Neural crest cell (in vitro differentiated cells): ENCODE measurements around the gene SEC31B. TPM values are rescaled to one million over a fixed set of nuclear protein-coding genes. Genes with fewer than 3 reads are reported as not detected.

ENCODE experiments used
- DNase-seq: peaks from one replicate; pipeline ENCODE4 v3.0.0; 2021; ENCODE audit warnings: low read depth, mixed read lengths, low spot score
- H3K27ac Mint-ChIP-seq: one replicate; pipeline ENCODE4 v1.8.0; 2021; ENCODE audit warnings: mild to moderate bottlenecking, mixed read lengths; ENCODE audit not compliant: unreplicated experiment
- H3K27me3 Mint-ChIP-seq: 2 replicates; pipeline ENCODE4 v1.8.0; 2021; ENCODE audit warnings: low read depth, mild to moderate bottlenecking, mixed read lengths
- H3K36me3 Mint-ChIP-seq: 2 replicates; pipeline ENCODE4 v1.8.0; 2021; ENCODE audit warnings: low read depth, mild to moderate bottlenecking, mixed read lengths
- H3K4me1 Mint-ChIP-seq: 2 replicates; pipeline ENCODE4 v1.8.0; 2021; ENCODE audit warnings: mixed read lengths
- H3K4me3 Mint-ChIP-seq: one replicate; pipeline ENCODE4 v1.8.0; 2021; ENCODE audit warnings: mild to moderate bottlenecking, mixed read lengths
- H3K9me3 Mint-ChIP-seq: 2 replicates; pipeline ENCODE4 v1.8.0; 2021; ENCODE audit warnings: mixed read lengths
- CTCF ChIP-seq: fragments of 200-600 bp; sonication (generic); conservative IDR thresholded peaks from 2 replicates; pipeline ENCODE4 v1.5.0; 2021; ENCODE audit warnings: antibody characterized with exemption, mild to moderate bottlenecking
- total RNA-seq: library from RNA; stranded (reverse); gene quantifications from 2 replicates; pipeline ENCODE4 v1.2.1, GENCODE V29; 2021

Gene SEC31B
- total RNA-seq, 1 donor from 2014 or later: 18.1 TPM

- H3K4me1 Mint-ChIP-seq: peaks cover 15% of the 10 kb centered on the region
- no peak for TF ChIP-seq CTCF
- no peaks in the 10 kb centered on the region for H3K27me3 Mint-ChIP-seq
- peaks cover 26% of the 10 kb centered on the region for H3K36me3 Mint-ChIP-seq
- H3K9me3 Mint-ChIP-seq: no peaks in the 10 kb centered on the region
- DNase-seq: no peak
- H3K27ac Mint-ChIP-seq: no peak overlapping the region
- H3K4me3 Mint-ChIP-seq: no peak overlapping the region
These were observed 21.6 kb downstream of the SEC31B start for GRCh38 chr10:100498059-100498458.

GRCh38 chr10:100496567-100496966 is 23.1 kb downstream of the SEC31B start:
- no peak for TF ChIP-seq CTCF
- Mint-ChIP-seq H3K27me3 (no peaks in the 10 kb centered on the region), H3K27ac (no peak overlapping the region)

GRCh38 chr10:100490531-100490930 is 29.1 kb downstream of the SEC31B start:
- Mint-ChIP-seq H3K36me3 (peaks cover 20% of the 10 kb centered on the region), H3K27ac (no peak overlapping the region), H3K4me1 (peaks cover 18% of the 10 kb centered on the region), H3K9me3 (no peaks in the 10 kb centered on the region), H3K4me3 (no peak overlapping the region), H3K27me3 (peaks cover 4% of the 10 kb centered on the region)
- no peak for TF ChIP-seq CTCF
- DNase-seq: no peak

More at GRCh38 chr10:100496567-100496966, 23.1 kb downstream of the SEC31B start:
- Mint-ChIP-seq H3K36me3 (peaks cover 20% of the 10 kb centered on the region), H3K9me3 (no peaks in the 10 kb centered on the region), H3K4me3 (no peak overlapping the region), H3K4me1 (peaks cover 9% of the 10 kb centered on the region)
- DNase-seq: no peak

GRCh38 chr10:100489396-100489795 is 30.3 kb downstream of the SEC31B start:
- Mint-ChIP-seq H3K4me3 (no peak overlapping the region), H3K27me3 (peaks cover 10% of the 10 kb centered on the region), H3K36me3 (peaks cover 20% of the 10 kb centered on the region), H3K4me1 (peaks cover 30% of the 10 kb centered on the region), H3K9me3 (no peaks in the 10 kb centered on the region), H3K27ac (no peak overlapping the region)
- DNase-seq: no peak
- TF ChIP-seq CTCF: no peak

- H3K27me3 Mint-ChIP-seq: peaks cover 28% of the 10 kb centered on the region
- no peak for TF ChIP-seq CTCF
- no peak overlapping the region for H3K27ac Mint-ChIP-seq
- H3K9me3 Mint-ChIP-seq: no peaks in the 10 kb centered on the region
- no peak for DNase-seq
- H3K4me3 Mint-ChIP-seq: no peak overlapping the region
- H3K36me3 Mint-ChIP-seq: peaks cover 10% of the 10 kb centered on the region
- peaks cover 47% of the 10 kb centered on the region for H3K4me1 Mint-ChIP-seq
These were observed 32.1 kb downstream of the SEC31B start for GRCh38 chr10:100487529-100487928.
